Calu3 (cell line): ENCODE results near the gene TGFBR1. TPM values are rescaled to one million over a fixed set of nuclear protein-coding genes. Genes with fewer than 3 reads are reported as not detected.

Experiments used
- BruUV-seq: library from RNA; stranded (reverse); fragments of 400-500 nt; replicated peaks from 2 replicates; lab custom pipeline; 2021; lab: Mats Ljungman, UMichigan
- CTCF ChIA-PET: fragments of 300-600 bp; sonication (Branson Sonifier 250); formaldehyde crosslinking; loops from one replicate; lab custom pipeline; 2022; ENCODE audit warnings: antibody characterized with exemption; lab: Charles Lee
- DNase-seq: peaks from one replicate; pipeline ENCODE4 v3.0.0; 2022
- H3K27ac Mint-ChIP-seq: one replicate; pipeline ENCODE4 v1.8.0; 2022; ENCODE audit warnings: mixed read lengths; ENCODE audit not compliant: unreplicated experiment
- H3K27me3 Mint-ChIP-seq: one replicate; pipeline ENCODE4 v1.8.0; 2022; ENCODE audit warnings: mixed read lengths; ENCODE audit not compliant: unreplicated experiment
- H3K36me3 Mint-ChIP-seq: one replicate; pipeline ENCODE4 v1.8.0; 2022; ENCODE audit warnings: mild to moderate bottlenecking, moderate library complexity, mixed read lengths; ENCODE audit not compliant: insufficient read depth, unreplicated experiment
- H3K4me1 Mint-ChIP-seq: one replicate; pipeline ENCODE4 v1.8.0; 2022; ENCODE audit warnings: mild to moderate bottlenecking, low read depth, mixed read lengths; ENCODE audit not compliant: unreplicated experiment
- H3K4me3 Mint-ChIP-seq: one replicate; pipeline ENCODE4 v1.8.0; 2022; ENCODE audit warnings: mild to moderate bottlenecking, low read depth, moderate library complexity, mixed read lengths; ENCODE audit not compliant: unreplicated experiment
- H3K9me3 Mint-ChIP-seq: one replicate; pipeline ENCODE4 v1.8.0; 2022; ENCODE audit warnings: low read depth, mixed read lengths; ENCODE audit not compliant: unreplicated experiment
- CTCF ChIP-seq: fragments of 200-600 bp; IDR thresholded peaks from one replicate; pipeline ENCODE4 v1.8.0; 2022; ENCODE audit warnings: antibody characterized with exemption; ENCODE audit not compliant: unreplicated experiment
- intact Hi-C: fragments of 100-400 bp; cut with micrococcal nuclease; formaldehyde crosslinking; loops from one replicate; pipeline ENCODE4 v1.10.0; 2022; ENCODE audit not compliant: unreplicated experiment
- total RNA-seq: library from RNA; stranded (reverse); gene quantifications from 2 replicates; pipeline ENCODE4 v1.2.3, GENCODE V29; 2022

Gene TGFBR1
- total RNA-seq, 1 experiment from 2014 or later = 22.6 TPM

- H3K27ac Mint-ChIP-seq = no peak overlapping the region
- DNase-seq = no peak
- no peaks in the 10 kb centered on the region for H3K27me3 Mint-ChIP-seq
- H3K36me3 Mint-ChIP-seq = no peaks in the 10 kb centered on the region
- CTCF ChIA-PET = no interaction called here
- intact Hi-C loops = loop anchor here (5.0 kb wide), 1 partner anchor 352 kb away; no protein-coding TSS in a partner anchor
- BruUV-seq = no TSS peak
- H3K9me3 Mint-ChIP-seq = no peaks in the 10 kb centered on the region
- no peaks in the 10 kb centered on the region for H3K4me1 Mint-ChIP-seq
- H3K4me3 Mint-ChIP-seq = no peak overlapping the region
- TF ChIP-seq CTCF = no peak
Observed at GRCh38 chr9:99160173-99160572, 55.3 kb downstream of the TGFBR1 start.

DNA sequence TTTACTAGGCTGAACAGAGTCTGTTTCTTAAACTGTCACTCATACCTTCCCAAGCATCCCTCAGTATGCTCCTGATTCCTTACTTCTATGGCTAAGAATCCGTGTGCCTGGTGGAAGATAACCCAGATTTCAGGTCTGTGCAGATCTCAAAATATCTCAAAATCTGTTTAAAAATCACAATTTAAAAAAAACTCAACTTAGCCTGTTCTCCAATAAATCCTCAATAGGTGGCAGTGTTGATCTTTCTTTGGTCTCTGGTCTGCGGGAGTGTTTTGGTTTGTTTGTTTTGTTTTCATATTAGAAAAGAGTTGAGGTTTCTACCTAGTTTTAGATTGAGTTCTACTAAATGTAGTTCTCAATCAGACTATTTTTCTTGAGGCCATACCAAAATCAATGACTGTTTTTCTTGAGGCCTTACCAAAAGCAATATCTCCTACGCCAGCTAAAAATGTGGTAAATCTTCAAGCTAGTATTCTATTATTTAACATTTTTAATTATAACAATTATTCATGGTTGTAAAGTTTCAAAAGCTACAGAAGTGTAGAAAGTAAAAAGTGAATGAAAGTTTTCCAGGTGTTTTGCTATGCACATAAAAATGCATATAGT is 57.9 kb downstream of the TGFBR1 start:
- CTCF ChIA-PET = interaction anchor here (0.7 kb wide), 1 partner anchor 8 kb away, joined by 4 read pairs; no protein-coding TSS in a partner anchor
- no peak for DNase-seq
- no TSS peak for BruUV-seq

DNA sequence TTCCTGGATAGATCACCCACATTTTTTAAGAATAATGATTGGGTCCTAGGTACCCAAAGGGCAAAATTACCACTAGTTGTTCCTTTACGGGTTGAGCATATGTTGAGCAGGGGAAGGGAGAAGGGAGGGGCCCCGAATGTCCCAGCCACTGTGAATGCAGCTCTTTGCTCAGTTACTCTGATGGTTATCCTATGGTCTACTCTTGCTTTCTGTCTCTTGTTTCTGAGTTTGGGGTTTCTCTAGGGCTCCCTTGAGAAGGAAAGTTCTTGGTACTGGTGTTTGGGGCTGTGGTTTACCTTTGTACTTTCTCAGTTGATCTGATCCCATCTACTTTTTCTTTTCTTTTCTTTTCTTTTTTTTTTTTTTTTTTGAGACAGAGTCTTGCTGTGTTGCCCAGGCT is 61.2 kb downstream of the TGFBR1 start:
- BruUV-seq = no TSS peak
- no peaks in the 10 kb centered on the region for H3K9me3 Mint-ChIP-seq
- CTCF ChIA-PET = no interaction called here
- no peak overlapping the region for H3K4me3 Mint-ChIP-seq
- H3K36me3 Mint-ChIP-seq = no peaks in the 10 kb centered on the region
- DNase-seq = no peak
- intact Hi-C loops = no loop called here
- no peaks in the 10 kb centered on the region for H3K4me1 Mint-ChIP-seq
- H3K27ac Mint-ChIP-seq = no peak overlapping the region
- peaks cover 15% of the 10 kb centered on the region for H3K27me3 Mint-ChIP-seq
- TF ChIP-seq CTCF = no peak

More for the DNA sequence above, 57.9 kb downstream of the TGFBR1 start:
- Mint-ChIP-seq H3K27me3 (peaks cover 5% of the 10 kb centered on the region), H3K4me1 (no peaks in the 10 kb centered on the region), H3K9me3 (no peaks in the 10 kb centered on the region), H3K27ac (no peak overlapping the region), H3K4me3 (no peak overlapping the region), H3K36me3 (no peaks in the 10 kb centered on the region)
- intact Hi-C loops = loop anchor here (5.0 kb wide), 1 partner anchor 349 kb away; no protein-coding TSS in a partner anchor
- TF ChIP-seq CTCF = peak; percentile 19

- H3K4me1 Mint-ChIP-seq = no peaks in the 10 kb centered on the region
- intact Hi-C loops = no loop called here
- CTCF ChIA-PET = no interaction called here
Observed at GRCh38 chr9:99167119-99167518, 62.2 kb downstream of the TGFBR1 start.

More at GRCh38 chr9:99167119-99167518, 62.2 kb downstream of the TGFBR1 start:
- Mint-ChIP-seq H3K9me3 (no peaks in the 10 kb centered on the region), H3K4me3 (no peak overlapping the region), H3K27me3 (peaks cover 15% of the 10 kb centered on the region), H3K36me3 (no peaks in the 10 kb centered on the region), H3K27ac (no peak overlapping the region)
- no peak for DNase-seq
- BruUV-seq = no TSS peak
- no peak for TF ChIP-seq CTCF
